HepG2 (cell line): ENCODE data around the gene COPS6. TPM values are rescaled to one million over a fixed set of nuclear protein-coding genes. Genes with fewer than 3 reads are reported as not detected.

ENCODE experiments used
- MATR3 ChIP-seq: sonication (generic); formaldehyde crosslinking; IDR thresholded peaks from 2 replicates; pipeline ENCODE4 v1.4.0; 2020; ENCODE audit warnings: missing genetic modification reagents
- MBNL3 ChIP-seq: fragments of 250-450 bp; sonication (Bioruptor Pico); conservative IDR thresholded peaks from 2 replicates; pipeline ENCODE4 v1.8.0; 2022; ENCODE audit warnings: mild to moderate bottlenecking, inconsistent platforms
- PHF5A ChIP-seq: IDR thresholded peaks from one replicate; pipeline ENCODE4 v1.6.1; 2018; ENCODE audit warnings: low read depth, missing genetic modification reagents; ENCODE audit not compliant: unreplicated experiment
- U2AF1 ChIP-seq: fragments of 200-400 bp; formaldehyde crosslinking; optimal IDR thresholded peaks from 2 replicates; pipeline ENCODE3; 2017; ENCODE audit warnings: mild to moderate bottlenecking, low read depth, low read length
- ZBTB3 ChIP-seq: sonication (generic); formaldehyde crosslinking; IDR thresholded peaks from 2 replicates; pipeline ENCODE4 v1.4.0; 2020; ENCODE audit warnings: low read depth, mild to moderate bottlenecking, moderate library complexity, missing genetic modification reagents, borderline replicate concordance
- ZFP36L1 ChIP-seq: sonication (generic); formaldehyde crosslinking; IDR thresholded peaks from 2 replicates; pipeline ENCODE4 v1.8.0; 2022; ENCODE audit warnings: mild to moderate bottlenecking, missing genetic modification reagents, moderate library complexity
- ZNF256 ChIP-seq: sonication (generic); formaldehyde crosslinking; conservative IDR thresholded peaks from 2 replicates; pipeline ENCODE4 v1.4.0; 2020; ENCODE audit warnings: missing genetic modification reagents
- ZZZ3 ChIP-seq: sonication (generic); formaldehyde crosslinking; IDR thresholded peaks from 2 replicates; pipeline ENCODE4 v1.4.0; 2020; ENCODE audit warnings: missing genetic modification reagents, mild to moderate bottlenecking, borderline replicate concordance
- polyA plus RNA-seq, 8 experiments: library from polyadenylated mRNA; depleted of rRNA in 3 of 8; stranded (reverse) in 7 of 8; unstranded in 1 of 8; fragments of >200 nt; fragmentation: Illumina TruSeq in 4 of 8; extraction: Trizol in 4 of 8; gene quantifications; 2 replicates each; pipeline versions ENCODE4 v1.2.1 to v1.2.3, GENCODE V29; 2011 to 2016; ENCODE audit warnings: low read depth in 4 of 8, missing spikeins in 1 of 8, mixed read lengths in 1 of 8; ENCODE audit not compliant: insufficient read depth in 1 of 8
- total RNA-seq, 5 experiments: library from RNA; depleted of rRNA; stranded (reverse); fragments of >200 nt; fragmentation: Illumina TruSeq; extraction: Trizol; gene quantifications; 2 replicates each; pipeline ENCODE4 v1.2.3, GENCODE V29; 2016; ENCODE audit warnings: low read depth in 1 of 5
- TF ChIP-seq, protein P1 (sequence below): sonication (generic); formaldehyde crosslinking; IDR thresholded peaks from 2 replicates; pipeline ENCODE4 v1.8.0; 2022; ENCODE audit warnings: mild to moderate bottlenecking, missing genetic modification reagents, borderline replicate concordance
- TF ChIP-seq, protein P2 (sequence below): sonication (generic); formaldehyde crosslinking; IDR thresholded peaks from 2 replicates; pipeline ENCODE4 v1.5.0; 2020; ENCODE audit warnings: missing genetic modification reagents
- TF ChIP-seq, protein P3 (sequence below): sonication (generic); formaldehyde crosslinking; IDR thresholded peaks from 2 replicates; pipeline ENCODE4 v1.4.0; 2020; ENCODE audit warnings: missing genetic modification reagents, mild to moderate bottlenecking, borderline replicate concordance
- TF ChIP-seq, protein P4 (sequence below): sonication (generic); formaldehyde crosslinking; IDR thresholded peaks from 2 replicates; pipeline ENCODE4 v1.5.1; 2020; ENCODE audit warnings: missing genetic modification reagents, mild to moderate bottlenecking, borderline replicate concordance
- TF ChIP-seq, protein P5 (sequence below): fragments of 450-650 bp; IDR thresholded peaks from 2 replicates; pipeline ENCODE4 v1.6.1; 2017
- TF ChIP-seq, protein P6 (sequence below): sonication (generic); formaldehyde crosslinking; IDR thresholded peaks from 2 replicates; pipeline ENCODE4 v1.5.1; 2020; ENCODE audit warnings: missing genetic modification reagents, mild to moderate bottlenecking, borderline replicate concordance

COPS6 gene
- total and polyA plus RNA-seq, 2 of the 13 experiments (the other 11 are each of a cell fraction or from before 2014, with no cell fraction given) = 33.4 to 117 TPM

DNA sequence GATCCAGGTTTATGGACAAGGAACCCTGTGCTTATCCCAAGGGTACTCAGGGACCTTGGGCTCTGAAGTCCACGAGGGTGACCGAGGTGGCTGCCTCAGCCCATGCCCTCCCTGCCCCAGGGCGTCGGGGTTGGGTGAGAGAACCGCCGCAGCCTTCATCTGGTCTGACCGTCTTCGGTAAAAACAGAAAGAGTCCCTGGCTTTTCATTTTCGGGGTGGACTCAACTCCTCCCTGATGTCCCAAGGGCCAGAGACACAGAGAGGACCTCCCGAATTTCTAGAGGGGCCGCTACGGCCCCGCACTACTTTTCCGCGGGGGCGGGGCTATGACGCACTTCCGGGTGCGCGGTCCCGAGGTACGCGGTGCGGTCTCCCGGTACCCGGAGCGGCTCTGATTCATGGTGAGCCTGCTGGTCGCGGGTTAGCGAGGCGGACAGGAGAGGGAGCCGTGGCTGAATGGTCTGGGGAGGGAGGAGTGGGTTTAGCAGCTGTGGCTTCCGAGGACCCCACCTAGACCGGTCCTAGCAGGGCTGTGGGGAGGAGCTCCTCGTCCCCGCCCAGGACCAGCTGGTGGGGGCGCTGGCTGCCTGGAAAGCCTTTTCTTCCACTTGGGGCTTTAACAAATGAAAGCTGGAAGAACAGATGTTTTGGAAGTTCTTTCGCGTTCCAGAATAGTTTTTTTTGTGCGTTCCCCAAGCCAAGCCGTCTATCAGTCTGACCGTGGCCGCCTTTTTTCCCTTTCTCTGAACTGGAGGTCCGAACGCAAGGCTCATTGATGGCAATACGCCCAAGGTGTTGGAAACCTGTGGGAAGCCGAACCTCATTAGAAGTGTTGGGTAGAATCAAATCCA lies 39.1 kb upstream of the COPS6 start, which contains the start of gene ZSCAN21 (continued):
- TF ChIP-seq ZNF256 (CRISPR knock-in tag) (peak; percentile 41; the same call in 1 of the 2 replicates), MATR3 (CRISPR knock-in tag) (no peak), PHF5A (CRISPR knock-in tag) (no peak), MBNL3 (CRISPR knock-in tag) (no peak), ZFP36L1 (peak; percentile 69; the same call in 1 of the 2 replicates), ZZZ3 (CRISPR knock-in tag) (no peak; the same call in 1 of the 2 replicates), U2AF1 (peak; percentile 76), ZBTB3 (0 out of 2 replicates have a peak, but pooled peaks have one; percentile 48)
- TF ChIP-seq, protein P1, sequence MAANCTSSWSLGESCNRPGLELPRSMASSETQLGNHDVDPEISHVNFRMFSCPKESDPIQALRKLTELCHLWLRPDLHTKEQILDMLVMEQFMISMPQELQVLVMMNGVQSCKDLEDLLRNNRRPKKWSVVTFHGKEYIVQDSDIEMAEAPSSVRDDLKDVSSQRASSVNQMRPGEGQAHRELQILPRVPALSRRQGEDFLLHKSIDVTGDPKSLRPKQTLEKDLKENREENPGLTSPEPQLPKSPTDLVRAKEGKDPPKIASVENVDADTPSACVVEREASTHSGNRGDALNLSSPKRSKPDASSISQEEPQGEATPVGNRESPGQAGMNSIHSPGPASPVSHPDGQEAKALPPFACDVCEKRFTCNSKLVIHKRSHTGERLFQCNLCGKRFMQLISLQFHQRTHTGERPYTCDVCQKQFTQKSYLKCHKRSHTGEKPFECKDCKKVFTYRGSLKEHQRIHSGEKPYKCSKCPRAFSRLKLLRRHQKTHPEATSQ (CRISPR knock-in tag) = no peak
- TF ChIP-seq, protein P2, sequence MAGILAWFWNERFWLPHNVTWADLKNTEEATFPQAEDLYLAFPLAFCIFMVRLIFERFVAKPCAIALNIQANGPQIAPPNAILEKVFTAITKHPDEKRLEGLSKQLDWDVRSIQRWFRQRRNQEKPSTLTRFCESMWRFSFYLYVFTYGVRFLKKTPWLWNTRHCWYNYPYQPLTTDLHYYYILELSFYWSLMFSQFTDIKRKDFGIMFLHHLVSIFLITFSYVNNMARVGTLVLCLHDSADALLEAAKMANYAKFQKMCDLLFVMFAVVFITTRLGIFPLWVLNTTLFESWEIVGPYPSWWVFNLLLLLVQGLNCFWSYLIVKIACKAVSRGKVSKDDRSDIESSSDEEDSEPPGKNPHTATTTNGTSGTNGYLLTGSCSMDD (CRISPR knock-in tag) = no peak
- TF ChIP-seq, protein P3, sequence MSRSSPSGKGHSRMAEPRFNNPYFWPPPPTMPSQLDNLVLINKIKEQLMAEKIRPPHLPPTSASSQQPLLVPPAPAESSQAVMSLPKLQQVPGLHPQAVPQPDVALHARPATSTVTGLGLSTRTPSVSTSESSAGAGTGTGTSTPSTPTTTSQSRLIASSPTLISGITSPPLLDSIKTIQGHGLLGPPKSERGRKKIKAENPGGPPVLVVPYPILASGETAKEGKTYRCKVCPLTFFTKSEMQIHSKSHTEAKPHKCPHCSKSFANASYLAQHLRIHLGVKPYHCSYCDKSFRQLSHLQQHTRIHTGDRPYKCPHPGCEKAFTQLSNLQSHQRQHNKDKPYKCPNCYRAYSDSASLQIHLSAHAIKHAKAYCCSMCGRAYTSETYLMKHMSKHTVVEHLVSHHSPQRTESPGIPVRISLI (CRISPR knock-in tag) = no peak
- TF ChIP-seq, protein P4, sequence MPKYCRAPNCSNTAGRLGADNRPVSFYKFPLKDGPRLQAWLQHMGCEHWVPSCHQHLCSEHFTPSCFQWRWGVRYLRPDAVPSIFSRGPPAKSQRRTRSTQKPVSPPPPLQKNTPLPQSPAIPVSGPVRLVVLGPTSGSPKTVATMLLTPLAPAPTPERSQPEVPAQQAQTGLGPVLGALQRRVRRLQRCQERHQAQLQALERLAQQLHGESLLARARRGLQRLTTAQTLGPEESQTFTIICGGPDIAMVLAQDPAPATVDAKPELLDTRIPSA = no peak
- TF ChIP-seq, protein P5, sequence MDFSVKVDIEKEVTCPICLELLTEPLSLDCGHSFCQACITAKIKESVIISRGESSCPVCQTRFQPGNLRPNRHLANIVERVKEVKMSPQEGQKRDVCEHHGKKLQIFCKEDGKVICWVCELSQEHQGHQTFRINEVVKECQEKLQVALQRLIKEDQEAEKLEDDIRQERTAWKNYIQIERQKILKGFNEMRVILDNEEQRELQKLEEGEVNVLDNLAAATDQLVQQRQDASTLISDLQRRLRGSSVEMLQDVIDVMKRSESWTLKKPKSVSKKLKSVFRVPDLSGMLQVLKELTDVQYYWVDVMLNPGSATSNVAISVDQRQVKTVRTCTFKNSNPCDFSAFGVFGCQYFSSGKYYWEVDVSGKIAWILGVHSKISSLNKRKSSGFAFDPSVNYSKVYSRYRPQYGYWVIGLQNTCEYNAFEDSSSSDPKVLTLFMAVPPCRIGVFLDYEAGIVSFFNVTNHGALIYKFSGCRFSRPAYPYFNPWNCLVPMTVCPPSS = no peak
- TF ChIP-seq, protein P6, sequence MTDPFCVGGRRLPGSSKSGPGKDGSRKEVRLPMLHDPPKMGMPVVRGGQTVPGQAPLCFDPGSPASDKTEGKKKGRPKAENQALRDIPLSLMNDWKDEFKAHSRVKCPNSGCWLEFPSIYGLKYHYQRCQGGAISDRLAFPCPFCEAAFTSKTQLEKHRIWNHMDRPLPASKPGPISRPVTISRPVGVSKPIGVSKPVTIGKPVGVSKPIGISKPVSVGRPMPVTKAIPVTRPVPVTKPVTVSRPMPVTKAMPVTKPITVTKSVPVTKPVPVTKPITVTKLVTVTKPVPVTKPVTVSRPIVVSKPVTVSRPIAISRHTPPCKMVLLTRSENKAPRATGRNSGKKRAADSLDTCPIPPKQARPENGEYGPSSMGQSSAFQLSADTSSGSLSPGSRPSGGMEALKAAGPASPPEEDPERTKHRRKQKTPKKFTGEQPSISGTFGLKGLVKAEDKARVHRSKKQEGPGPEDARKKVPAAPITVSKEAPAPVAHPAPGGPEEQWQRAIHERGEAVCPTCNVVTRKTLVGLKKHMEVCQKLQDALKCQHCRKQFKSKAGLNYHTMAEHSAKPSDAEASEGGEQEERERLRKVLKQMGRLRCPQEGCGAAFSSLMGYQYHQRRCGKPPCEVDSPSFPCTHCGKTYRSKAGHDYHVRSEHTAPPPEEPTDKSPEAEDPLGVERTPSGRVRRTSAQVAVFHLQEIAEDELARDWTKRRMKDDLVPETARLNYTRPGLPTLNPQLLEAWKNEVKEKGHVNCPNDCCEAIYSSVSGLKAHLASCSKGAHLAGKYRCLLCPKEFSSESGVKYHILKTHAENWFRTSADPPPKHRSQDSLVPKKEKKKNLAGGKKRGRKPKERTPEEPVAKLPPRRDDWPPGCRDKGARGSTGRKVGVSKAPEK (CRISPR knock-in tag) = no peak
